GM10248 (cell line): ENCODE data around the gene CRPPA.

Experiments used
- CTCF ChIA-PET: fragments of 300-600 bp; sonication (Branson Sonifier 250); formaldehyde crosslinking; extraction: SDS; loops from one replicate; lab custom pipeline; 2021; ENCODE audit warnings: antibody characterized with exemption; lab: Yijun Ruan, JAX
- POLR2A ChIA-PET: fragments of 350-650 bp; sonication (Branson Sonifier 250); formaldehyde crosslinking; extraction: SDS; loops from one replicate; lab custom pipeline; 2020; ENCODE audit warnings: antibody characterized with exemption; lab: Yijun Ruan, JAX
- DNase-seq: peaks from one replicate; pipeline ENCODE4 v3.0.0; 2012; ENCODE audit errors: extremely low spot score
- TF ChIP-seq, protein P1 (sequence below): IDR thresholded peaks from 2 replicates; pipeline ENCODE4 v1.5.1; 2012; ENCODE audit warnings: mild to moderate bottlenecking, low read depth; ENCODE audit errors: extremely low read depth, missing control alignments, control extremely low read depth

The CRPPA gene

DNA sequence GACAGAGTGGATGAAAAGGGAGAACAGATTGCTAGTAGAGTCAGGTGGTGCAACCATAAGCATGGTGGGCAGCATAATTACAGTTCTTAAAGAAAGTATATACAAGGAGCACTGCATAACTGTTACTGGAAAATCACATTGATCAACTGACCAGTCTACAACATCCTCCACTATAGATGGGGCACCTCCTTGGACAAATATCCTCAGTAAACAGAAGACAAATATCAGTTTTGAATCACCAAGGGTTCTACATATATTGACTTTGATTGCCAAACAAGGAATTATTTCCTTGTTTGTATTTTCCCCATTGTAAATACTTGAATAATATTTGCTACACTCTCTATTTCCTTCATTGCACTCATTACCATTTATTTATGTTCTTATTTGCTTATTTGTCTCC, 17.6 kb upstream of the CRPPA start:
- TF ChIP-seq, protein P1, sequence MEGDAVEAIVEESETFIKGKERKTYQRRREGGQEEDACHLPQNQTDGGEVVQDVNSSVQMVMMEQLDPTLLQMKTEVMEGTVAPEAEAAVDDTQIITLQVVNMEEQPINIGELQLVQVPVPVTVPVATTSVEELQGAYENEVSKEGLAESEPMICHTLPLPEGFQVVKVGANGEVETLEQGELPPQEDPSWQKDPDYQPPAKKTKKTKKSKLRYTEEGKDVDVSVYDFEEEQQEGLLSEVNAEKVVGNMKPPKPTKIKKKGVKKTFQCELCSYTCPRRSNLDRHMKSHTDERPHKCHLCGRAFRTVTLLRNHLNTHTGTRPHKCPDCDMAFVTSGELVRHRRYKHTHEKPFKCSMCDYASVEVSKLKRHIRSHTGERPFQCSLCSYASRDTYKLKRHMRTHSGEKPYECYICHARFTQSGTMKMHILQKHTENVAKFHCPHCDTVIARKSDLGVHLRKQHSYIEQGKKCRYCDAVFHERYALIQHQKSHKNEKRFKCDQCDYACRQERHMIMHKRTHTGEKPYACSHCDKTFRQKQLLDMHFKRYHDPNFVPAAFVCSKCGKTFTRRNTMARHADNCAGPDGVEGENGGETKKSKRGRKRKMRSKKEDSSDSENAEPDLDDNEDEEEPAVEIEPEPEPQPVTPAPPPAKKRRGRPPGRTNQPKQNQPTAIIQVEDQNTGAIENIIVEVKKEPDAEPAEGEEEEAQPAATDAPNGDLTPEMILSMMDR = no peak

DNA sequence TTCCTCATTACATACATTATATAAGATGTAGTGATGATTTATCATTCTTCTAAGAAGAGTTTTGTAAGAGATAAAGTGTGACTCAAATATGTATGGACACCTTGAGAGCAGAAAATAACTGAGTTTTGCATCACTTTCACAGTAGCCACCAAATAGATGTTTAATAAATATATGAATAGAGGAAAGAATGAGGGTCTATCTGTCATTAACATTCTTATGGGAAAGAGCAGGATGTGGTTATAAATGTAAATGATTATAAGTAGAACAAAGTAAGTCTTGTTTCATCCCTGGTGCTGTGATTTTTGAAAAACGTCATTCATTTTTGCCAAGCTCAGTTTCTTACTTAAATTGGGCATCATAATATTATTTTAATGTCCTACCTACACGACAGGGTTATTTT, 15.0 kb upstream of the CRPPA start:
- no peak for DNase-seq
- ChIA-PET CTCF (interaction anchor here (1.0 to 1.8 kb wide), 6 partner anchors 11 to 129 kb away, joined by 3 to 6 read pairs (median 4); no protein-coding TSS in a partner anchor), POLR2A (no interaction called here)
- TF ChIP-seq, protein P1 = no peak

More for the DNA sequence above, 17.6 kb upstream of the CRPPA start:
- ChIA-PET CTCF (no interaction called here), POLR2A (no interaction called here)
- DNase-seq = no peak

DNA sequence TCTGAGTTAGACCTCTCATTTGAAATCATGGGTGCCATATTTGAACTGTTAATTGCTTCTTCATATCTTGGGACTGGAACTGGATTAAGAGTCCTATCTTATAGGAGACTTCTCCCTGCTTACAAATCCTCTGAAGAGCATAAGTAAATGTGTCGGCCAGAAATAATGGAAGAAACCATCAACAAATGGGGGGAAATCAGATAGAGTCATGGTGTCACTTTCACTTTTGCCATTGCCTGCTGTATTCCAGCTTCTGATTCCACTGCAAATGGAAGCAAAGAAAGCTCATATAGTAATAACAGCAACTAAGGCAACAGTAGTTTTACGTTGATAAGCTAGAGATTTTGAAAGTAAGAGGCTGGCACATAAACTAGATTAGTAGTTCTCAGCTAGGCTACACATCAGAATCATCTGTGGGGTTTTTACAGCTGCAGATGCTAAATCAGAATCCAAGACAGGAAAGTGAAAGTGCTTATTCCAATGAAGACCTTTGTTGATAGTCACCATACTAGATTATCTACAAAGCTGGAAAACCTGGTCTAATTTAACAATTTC, 12.3 kb upstream of the CRPPA start:
- TF ChIP-seq, protein P1 = no peak
- POLR2A ChIA-PET = interaction anchor here (0.6 kb wide), 1 partner anchor 86 kb away, joined by 4 read pairs; no protein-coding TSS in a partner anchor
- DNase-seq = no peak
- CTCF ChIA-PET = interaction anchor here (0.7 to 2.7 kb wide), 10 partner anchors 10 to 132 kb away, joined by 3 to 17 read pairs (median 4); no protein-coding TSS in a partner anchor

DNA sequence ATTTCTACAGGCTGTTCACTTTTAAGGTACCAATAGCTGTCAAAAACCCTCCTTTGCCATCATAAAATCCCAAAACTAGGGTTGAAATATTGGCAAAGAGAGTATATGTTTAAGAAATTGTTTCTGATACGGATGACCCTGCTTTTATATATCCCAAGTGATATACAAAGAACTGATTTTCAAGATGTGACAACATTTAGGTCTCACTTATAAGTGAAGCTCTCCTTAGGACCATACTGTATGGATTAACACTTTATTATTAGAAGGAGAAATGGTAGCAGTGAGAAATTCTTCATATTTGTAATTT, 11.0 kb upstream of the CRPPA start:
- TF ChIP-seq, protein P1 = no peak
- DNase-seq = no peak
- POLR2A ChIA-PET = no interaction called here
- CTCF ChIA-PET = interaction anchor here (0.6 to 2.7 kb wide), 10 partner anchors 9 to 492 kb away, joined by 3 to 17 read pairs (median 4); no protein-coding TSS in a partner anchor

DNA sequence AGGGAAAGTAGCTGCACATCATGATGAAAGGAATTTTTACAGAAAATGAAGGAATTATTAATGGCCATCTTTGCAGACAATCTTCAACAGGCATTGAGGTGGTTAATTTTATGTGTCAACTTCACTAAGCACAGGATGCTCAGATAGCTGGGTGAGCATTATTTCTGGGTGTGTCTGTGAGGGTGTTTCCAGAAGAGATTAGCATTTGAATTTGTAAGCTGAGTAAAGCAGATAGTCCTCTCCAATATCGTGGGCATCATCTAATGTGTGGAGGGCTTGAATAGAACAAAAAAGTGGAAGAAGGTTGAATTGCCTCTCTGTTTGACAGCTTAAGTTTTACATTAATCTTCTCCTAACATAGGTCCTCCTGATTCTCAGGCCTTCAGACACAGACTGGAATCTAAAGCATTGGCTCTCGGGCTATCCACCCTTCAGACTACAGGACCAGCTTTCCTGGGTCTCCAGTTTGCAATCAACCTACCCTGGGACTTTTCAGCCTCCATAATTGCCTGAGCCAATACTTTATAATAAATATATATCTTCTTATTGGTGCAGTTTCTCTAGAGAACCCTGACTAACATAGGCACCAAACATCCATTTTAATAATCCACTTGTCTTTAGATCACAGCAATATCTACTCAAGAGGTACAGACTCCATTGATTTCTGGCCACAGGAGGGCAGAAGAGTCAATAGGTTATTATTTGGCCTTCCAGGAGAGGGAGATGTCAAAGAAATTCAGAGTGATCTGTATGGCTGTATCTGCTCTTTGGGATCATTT, 10.5 kb upstream of the CRPPA start:
- DNase-seq = peak; percentile 22
- ChIA-PET CTCF (interaction anchor here (0.6 to 2.7 kb wide), 12 partner anchors 10 to 223 kb away, joined by 3 to 17 read pairs (median 4); no protein-coding TSS in a partner anchor), POLR2A (no interaction called here)
- TF ChIP-seq, protein P1 = peak; percentile 45

DNA sequence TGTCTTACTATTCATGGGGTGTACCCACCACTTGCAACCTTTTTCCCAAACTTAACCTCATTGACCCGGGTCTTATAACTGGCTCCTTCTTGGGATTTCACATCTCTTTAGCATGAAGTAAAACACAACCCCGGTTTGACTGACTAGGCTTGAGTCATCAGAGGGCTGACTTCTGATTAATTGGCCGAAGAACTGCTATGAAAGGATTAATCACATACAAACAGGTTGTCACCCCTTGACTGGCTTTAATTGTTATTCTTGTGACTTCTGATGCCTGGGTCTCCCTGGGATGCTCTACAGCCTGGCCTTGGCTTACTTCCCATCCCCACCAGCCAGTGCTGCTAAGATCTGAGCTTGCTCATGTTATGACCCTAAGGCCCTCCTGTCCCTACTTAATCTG, 8.8 kb upstream of the CRPPA start:
- CTCF ChIA-PET = interaction anchor here (1.0 kb wide), 1 partner anchor 135 kb away, joined by 3 read pairs; no protein-coding TSS in a partner anchor
- DNase-seq = no peak
- TF ChIP-seq, protein P1 = no peak
- POLR2A ChIA-PET = no interaction called here
